ENCODE data around the gene WDFY3.

Gene WDFY3

DNA sequence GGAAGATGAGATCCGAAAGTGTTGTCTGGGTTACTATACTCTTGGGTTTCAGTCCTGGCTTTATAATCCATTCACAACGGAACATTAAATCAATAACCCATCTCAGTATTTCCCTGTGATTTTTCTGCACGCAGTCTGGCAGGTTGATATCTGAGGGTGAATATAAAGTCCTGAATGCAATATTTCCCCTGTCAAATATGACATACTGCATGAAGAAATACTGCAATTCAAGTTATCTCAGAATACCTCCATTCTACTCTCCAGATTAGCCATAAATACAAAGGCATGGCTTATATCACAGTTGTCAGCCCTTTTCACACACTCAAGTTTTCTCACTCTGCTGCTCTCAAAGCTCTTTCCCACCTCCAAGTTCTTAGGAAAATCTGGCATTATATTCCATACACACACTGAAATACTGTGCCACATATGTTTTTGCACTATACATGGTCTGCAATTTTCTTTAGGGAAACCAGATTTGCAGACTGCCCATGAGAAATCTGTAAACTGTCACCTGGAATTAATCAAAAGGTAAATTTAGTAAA lies 64.7 kb downstream of the WDFY3 start:
- DNase-seq = no peak

DNA sequence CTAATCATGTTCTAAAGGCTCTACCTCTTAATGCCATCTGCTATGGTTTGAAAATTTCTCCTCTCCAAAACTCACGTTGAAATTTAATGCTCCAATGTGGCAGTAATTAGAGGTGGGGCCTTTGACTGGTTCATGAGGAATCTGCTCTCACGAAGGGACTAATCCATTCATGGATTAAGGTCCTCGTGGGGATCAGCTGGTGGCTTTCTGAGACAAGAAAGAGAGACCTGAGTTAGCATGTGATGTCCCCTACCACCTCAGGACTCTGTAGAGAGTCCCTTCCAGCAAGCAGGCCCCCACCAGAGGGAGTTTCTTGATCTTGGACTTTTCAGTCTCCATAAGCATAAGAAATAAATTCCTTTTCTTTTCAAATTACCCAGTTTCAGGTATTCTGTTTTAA lies 65.3 kb downstream of the WDFY3 start:
- DNase-seq = no peak

DNA sequence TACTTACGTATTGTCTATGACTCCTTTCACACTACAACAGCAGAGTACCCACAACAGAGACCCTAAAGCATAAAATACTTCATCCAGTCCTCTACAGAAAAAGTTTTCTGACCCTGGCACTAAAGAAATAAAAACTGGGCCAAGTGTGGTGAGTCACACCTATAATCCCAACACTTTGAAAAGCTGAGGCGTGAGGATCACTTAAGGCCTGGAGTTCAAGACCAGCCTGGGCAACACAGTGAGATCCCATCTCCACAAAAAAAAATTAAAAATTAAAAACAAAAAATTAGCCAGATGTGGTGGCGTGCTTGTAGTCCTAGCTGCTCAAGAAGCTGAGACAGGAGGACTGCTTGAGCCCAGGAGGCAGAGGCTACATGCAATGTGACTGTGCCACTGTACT lies 66.9 kb downstream of the WDFY3 start:
- no peak for DNase-seq

DNA sequence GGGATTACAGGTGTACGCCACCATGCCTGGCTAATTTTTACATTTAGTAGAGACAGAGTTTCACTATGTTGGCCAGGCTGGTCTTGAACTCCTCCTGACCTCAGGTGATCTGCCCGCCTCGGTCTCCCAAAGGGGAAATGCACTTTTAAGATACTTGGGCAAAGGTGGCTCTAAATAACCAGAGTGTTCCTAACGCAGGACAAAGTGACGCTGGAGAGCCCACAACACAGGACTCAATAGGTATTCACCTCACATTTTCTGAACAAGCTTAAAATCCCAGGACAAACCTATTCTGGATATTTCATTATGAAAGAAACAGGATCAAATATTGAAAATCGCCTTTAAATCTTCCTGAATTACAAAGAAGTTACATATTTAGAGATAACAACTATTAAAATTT lies 69.0 kb downstream of the WDFY3 start:
- no peak for DNase-seq

DNA sequence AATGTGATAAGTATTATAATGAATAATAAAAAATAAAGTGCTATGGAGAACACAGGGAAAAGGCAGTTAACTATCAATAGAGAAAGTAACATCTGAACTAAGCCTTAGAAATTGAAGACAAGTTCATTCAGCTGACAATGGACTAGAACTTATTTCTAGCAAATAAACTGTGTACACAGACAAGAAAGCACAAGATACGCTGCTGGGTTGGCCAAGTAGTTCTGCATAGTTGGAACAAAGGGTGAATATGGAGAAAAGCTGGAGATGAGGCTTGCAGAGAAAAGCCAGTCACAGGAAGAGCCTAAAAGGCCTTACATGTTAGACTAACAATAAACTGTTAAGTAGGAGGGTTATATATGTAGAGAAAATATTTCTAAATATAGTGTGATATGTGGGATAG lies 71.2 kb downstream of the WDFY3 start:
- no peak for DNase-seq

DNA sequence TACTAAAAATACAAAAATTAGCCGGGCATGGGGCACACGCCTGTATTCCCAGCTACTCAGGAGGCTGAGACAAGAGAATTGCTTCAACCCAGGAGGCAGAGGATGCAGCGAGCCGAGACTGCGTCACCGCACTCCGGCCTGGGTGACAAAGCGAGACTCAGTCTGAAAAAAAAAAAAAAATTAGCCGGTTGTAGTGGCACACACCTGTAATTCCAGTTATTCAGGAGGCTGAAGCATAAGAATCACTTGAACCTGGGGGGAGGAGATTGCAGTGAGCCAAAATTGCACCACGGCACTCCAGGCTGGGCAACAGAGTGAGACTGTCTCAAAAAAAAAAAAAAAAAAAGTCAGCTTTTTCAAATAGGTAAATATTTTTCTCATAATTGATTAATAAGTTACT lies 71.9 kb downstream of the WDFY3 start:
- DNase-seq = no peak

DNA sequence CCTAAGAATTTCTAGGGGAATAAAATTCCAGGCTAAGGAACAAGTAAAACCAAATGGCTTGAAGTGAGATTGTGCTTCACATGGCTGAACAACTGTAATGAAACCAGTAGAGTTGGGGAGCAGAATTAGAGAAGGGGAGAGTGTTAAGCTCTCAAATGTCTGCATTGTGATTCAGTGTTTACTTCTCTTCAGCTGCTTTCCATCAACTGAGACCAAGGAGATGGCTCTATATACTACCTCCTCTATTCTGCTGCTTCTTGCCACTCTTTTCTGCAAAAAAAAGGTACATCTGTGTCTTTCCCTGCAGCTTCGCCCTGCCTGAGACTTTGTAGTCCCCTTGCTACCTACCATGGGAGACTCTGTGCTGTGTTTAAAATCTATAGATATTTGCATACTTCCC lies 73.5 kb downstream of the WDFY3 start:
- no peak for DNase-seq

DNA sequence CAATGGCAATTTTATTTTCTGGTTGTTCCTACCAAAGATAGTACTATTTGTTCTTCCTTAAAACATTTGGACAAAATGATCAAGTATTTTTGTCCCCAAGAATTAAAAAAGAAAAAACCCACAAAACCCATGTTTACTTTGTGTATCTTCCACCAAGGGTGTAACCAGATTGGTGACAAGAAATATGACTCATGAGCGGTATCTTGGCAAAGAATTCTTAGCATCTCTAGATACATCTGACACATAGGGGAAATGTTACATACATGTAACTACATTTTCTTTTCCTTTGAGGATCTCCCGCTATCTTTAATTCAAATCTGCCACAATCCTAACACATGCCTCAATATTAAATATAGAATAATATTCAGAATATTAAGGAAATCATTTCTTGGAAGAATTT lies 78.7 kb downstream of the WDFY3 start:
- no peak for DNase-seq

DNA sequence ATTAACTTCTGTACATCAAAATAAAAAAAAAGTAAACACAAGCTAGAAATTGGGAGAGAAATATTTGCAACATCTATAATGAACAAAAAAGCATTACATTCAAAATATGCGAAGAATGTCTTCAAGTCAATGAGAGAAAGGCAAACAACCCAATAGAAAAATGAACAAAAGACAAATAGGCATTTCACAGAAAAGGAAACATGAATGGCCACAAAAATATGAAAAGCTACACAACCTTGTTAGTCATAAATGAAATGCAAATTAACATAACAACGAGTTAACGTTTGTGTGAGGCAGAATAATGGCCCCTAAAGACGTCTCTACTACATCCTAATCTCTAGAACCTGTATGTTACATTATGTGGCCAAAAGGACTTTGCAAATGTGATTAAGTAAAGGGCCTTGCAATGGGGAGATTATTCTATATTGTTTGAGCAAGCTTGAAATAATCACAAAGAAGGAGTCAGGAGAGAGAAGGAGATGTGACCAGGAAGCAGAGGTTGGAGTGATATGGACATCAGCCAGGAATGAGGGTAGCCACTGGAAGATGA lies 86.8 kb downstream of the WDFY3 start:
- DNase-seq = no peak

DNA sequence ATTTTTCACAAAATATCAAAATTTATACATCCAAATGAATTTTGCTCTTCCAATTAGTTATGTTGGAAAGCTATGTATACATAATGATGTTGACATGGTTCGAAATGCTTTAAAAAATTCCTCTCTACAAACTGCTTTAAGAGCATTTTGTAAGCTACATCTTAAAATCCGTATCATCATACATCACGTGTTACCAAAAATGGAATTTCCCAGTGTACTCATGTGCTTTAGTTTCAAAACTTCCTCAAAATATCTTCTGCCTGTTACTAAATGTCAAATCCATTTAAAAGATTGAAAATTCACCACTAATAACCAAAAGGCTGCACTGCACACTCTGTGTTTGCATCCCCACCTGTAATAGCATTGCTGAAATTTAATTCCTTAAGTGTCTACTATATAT lies 87.9 kb downstream of the WDFY3 start:
- no peak for DNase-seq

DNA sequence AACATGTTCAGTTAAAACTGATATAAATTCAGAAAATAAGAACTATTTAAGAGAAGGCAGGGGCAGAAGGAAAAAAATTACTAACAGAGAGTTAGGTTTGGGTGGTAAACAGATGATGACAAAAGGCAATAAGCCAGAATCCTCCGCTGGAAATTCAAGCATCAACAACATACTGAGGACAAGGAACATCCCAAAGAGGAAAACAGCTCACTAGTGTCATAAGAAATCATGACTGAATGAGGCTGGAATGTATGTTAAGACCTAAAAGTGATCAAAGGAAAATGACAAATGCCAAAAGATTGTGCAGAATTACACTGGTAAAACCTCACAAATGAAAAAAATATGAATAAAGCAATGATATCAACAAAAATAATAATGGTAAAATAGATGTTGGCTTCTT lies 88.4 kb downstream of the WDFY3 start:
- no peak for DNase-seq

DNA sequence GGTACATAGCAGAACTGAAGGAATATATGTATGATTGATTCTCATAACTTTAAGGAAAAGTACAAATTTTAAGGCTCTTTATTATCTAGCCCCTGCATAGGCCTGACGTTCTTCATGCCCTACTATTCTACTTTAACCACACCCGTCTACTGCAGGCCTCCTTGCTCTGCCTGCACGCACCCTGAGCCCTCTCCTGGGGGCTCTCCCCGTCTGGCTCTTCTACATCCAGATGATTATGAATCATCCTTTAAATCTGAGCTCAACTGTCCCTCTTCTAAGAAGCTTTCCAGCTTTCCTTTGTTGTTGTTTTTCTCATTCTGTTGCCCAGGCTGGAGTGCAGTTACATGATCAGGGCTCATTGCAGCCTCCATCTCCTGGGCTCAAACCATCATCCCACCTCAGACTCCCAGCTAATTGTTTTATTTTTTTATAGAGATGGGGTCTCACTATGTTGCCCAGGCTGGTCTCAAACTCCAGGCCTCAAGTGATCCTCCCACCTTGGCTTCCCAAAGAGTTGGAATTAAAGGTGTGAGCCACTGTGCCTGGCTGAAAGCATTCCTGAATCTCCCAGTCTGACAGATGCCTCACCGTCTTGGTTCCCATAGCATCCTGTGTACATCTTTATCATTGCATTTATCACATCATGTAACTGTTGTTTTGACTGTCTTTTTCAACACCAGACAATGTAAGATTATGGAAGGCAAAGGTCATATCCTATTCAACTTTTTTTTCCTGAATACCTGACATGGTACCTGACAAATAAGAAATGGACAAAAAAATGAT lies 89.2 kb downstream of the WDFY3 start:
- no peak for DNase-seq

DNA sequence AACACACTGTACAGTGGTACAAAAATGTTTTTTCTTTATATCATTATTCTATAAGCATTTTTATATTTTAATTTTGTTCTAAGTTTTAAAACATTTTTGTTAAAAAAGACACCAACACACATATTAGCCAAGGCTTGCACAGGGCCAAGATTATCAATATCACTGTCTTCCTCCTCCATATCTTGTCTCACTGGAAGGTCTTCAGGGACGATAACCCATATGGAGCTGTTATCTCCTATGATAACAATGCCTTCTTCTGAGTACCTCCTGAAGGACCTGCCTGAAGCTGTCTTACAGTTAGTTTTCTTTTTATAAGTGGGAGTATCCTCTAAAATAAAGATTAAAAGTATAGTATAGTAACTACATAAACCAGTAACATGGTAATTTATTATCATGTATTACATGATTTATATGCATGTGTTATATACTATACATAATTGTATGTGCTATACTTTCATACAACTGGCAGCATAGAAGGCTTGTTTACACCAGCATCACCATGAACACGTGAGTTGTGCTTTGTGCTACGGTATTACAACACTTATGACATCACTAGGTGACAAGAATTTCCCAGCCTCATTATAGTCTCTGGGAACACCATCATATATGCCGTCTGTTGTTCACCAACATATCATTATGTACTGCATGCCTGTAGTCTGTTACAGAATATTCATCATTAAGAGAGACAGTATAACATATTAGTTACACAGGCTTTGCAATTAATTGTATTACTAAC lies 90.7 kb downstream of the WDFY3 start:
- no peak for DNase-seq

DNA sequence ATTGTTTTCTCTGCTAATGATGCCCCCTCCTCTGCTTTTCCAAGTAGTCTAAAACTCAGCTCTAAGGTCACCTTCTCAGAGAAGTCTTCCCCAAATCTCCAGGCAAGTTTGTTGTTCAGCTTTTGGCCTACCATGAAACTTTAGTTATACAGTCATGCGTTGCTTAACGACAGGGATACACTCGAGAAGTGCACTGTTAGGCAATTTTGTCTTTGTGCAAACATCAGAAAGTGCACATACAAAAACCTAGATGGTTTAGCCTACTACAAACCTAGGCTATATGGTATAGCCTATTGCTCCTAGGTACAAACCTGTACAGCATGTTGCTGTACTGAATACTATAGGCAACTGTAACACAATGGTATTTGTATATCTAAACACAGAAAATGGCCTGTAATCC lies 91.9 kb downstream of the WDFY3 start:
- DNase-seq = no peak

DNA sequence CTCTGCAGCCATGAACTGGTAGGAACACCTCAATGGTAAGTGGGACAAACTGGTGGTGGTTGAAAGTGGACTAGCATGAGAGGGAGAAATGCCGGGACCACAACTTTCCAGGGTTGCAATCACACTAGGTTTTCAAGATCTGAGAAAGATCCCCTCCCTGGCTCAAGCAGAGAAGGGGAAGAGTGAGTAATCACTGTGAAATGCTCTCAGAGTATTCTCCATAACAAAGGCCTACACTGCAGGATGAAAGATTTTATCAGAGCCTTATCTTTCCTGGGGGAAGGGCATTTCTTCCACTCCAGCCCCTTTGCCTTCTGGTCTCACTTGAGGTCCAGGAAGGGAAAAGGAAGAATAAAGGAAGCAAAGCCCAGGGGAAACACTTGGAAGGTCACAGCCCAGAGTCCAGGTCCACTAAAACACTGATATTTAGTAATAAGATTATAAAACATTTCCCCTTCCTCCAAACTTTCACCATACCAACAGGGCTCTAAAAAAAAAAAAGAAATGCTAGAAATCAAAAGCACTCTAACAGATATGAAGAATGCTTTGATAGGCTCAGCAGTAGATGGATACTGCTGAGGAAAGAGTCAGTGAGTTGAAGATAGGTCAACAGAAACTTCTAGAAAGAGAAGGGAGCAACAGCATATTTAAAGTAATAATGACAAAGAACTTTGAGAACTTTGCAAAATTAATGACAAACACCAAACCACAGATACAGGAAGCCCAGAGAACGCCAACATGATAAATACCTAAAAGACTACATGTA lies 95.9 kb downstream of the WDFY3 start:
- DNase-seq = no peak

DNA sequence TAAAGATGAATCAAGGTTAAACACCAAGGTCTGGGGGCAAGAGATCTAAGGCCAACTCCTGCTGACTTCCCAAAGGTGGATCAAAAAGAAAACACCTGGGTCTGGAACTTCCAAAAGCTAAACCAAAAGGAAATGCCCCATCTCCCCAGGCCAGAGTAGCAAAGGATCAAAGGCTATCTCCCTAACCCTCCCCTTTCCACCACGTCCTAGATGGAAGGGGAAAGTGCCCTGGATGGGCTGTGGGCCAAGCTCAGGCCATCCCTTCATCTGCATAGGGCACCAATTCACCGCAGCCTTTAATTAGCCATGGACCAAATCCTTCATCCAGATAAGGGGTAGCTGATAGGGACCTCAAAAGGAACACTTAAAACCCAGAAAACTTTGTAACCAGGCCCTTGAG lies 100.2 kb downstream of the WDFY3 start:
- DNase-seq = no peak

DNA sequence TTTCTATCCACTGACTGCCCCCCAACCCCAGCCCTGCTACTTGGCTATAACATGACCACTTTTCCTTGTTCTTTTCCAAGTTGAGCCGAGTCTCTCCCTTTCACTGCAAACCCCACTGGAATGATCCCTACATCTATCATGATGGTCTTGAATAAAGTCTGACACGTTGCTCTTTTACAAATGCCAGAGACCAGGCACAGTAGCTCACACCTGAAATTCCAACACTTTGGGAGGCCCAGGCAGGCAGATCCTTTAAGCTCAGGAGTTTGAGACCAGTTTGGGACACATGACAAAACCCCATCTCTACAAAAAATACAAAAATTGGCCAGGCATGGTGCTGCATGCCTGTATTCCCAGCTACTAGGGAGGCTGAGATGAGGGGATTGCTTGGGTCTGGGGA lies 100.9 kb downstream of the WDFY3 start:
- no peak for DNase-seq

DNA sequence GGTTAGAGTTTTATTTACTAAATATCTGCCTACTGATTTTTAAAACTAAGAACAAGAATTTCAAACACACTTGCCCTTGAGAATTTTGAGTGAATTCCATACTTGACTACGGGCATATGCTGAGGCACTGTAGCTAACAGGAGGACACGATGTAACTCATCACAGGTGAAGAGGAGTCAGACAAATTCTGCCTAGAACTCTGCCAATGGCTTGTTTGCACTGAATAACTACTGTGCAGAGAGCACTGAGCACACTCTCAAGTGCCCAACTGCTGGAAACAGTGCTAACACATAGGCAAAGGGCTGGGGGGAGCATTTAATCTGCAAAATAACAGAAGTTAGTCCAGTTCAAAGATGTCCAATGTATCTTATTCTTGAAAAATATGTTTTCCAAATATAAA lies 104.4 kb downstream of the WDFY3 start:
- DNase-seq = no peak

DNA sequence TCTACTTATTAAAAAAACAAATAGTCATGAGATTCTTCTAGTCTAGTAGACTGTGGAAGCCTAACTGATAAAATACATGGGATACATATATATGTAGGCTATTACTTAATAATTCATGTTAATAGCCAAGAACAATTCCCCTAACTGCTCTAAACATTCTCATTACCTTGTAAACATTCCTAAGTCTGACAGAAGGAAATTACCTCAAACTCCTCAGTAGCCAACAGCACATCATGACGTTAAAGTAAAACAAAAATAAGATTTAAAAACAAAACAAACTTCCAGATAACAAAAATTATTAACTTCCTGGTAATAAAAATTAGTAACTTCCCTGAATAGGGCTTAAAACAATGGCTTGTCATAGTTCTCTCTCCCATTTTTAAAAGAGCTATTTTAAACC lies 109.2 kb downstream of the WDFY3 start:
- no peak for DNase-seq

DNA sequence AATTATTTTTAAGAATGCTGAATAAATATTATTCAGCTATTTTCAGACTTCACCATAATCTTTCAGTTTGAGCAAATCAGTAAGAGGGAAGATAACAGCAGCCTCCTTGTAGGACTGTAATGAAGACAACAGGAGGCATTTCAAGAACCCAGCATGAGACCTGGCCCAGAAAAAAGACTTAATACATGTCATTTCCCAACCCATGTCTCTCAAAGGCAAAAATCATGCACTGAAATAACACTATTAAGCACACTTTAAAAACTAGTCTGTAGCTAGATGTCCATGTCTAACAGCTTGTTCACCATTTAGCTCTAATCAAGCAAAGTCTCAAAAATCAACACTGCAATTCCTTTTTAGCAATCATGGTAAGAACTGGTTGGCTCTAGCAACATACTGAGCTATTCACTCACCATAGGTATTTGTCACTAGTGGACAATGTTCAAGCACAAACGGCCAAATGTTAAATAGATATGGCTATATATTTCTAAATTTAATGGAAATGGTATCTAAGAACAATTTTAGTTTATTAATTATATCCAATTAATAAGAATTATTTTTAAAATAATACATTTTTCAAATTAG lies 109.9 kb downstream of the WDFY3 start:
- DNase-seq = no peak

DNA sequence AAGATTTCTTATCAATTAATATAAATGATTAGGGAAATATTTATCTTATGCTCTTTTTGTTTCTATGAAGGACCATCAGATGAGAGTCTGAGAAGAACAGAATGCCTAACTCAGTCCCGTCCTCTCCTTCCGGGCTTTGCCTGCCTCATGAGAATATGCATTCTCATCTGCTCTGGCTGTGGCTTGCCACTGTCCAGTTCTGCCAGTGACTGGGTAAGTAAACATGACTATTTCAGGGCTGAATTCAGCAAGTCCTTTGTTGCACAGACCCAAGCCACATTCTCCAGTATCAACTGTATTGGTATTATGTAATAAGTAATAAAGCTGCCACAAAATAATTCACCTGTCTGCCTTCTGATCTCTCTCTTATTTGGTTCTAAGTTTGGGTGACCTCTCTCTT lies 110.7 kb downstream of the WDFY3 start:
- DNase-seq = no peak

DNA sequence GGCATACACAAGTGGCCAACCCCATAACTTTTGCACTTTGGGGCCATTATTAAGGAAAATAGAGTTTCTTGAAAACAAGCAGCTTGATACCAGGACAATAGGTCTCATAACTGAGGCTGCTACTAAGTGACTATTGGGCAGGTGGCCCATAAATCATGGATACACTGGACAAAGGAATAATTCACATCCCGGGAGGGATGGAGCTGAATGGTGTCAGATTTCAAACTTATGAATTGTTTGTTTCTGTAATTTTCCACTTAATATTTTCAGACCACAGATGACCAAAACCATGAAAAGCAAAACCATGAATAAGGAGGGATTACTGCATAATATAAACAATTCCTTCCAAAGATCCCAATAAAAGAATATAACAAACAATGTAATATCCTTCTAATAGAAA lies 114.4 kb downstream of the WDFY3 start:
- no peak for DNase-seq

DNA sequence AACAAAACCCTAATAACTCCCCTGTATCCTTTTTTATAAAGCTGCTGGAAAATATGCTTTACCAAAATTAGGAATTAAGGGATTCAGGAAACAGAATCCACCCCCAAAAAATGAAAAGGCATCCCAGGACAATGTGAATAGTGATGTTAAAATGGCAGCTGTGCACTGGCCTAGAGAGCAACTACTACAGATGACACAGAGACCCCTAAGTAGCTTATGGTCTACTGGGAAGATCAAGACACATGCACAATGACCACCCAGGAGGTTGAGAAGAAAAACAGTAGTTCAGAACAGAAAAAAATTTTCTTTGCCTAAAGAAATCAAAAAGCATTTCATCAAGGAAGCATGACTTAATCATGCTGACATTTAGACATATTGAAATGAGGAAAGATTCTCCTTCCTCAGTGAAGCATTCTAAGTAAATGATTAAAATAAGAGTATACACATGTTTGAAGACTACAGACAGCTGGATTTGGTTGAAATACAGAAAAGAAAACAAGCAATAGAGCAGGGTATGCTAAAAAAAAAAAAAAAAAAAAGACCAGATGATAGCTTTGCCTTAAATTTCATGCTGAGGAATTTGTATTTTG lies 117.3 kb downstream of the WDFY3 start:
- DNase-seq = no peak

Measured in RPMI8226 (cell line).